Lower leg skin (tissue), 4 donors: ENCODE measurements around the gene ZC3H7A. TPM values are rescaled to one million over a fixed set of nuclear protein-coding genes. Genes with fewer than 3 reads are reported as not detected.

Source experiments
- DNase-seq, 2 donors: peaks; one replicate each; pipeline ENCODE4 v3.0.0-alpha.2; 2019; ENCODE audit warnings: low spot score in 2 of 2
- H3K4me3 ChIP-seq: fragments of 200-600 bp; sonication (generic); 2 replicates; pipeline ENCODE4 v1.5.1; 2017; ENCODE audit warnings: mild to moderate bottlenecking, low read depth; ENCODE audit not compliant: poor library complexity, severe bottlenecking
- POLR2A ChIP-seq, 2 donors: fragments of 450-650 bp; IDR thresholded peaks; one replicate each; pipeline ENCODE4 v1.6.1; 2016 to 2017; ENCODE audit warnings: antibody characterized with exemption in 2 of 2, mild to moderate bottlenecking in 1 of 2, moderate library complexity in 1 of 2
- whole genome bisulfite sequencing, 2 donors: methylation state at CpG; one replicate each; pipeline ENCODE4 v1.1.5; 2018; 5-methylcytosine and 5-hydroxymethylcytosine counted together
- intact Hi-C: fragments of 100-400 bp; cut with DNase I; formaldehyde crosslinking; loops from one replicate; pipeline ENCODE4 v1.15.0; 2023; ENCODE audit warnings: low total_unique reads
- total RNA-seq, 4 donors: library from RNA; depleted of rRNA; stranded (reverse); fragments of >200 nt; gene quantifications; one replicate each; pipeline ENCODE4 v1.1.0, GENCODE V29; 2016
- TF ChIP-seq, protein P1 (sequence below), 3 donors: fragments of 450-650 bp; IDR thresholded peaks; one replicate each; pipeline ENCODE4 v1.5.1; 2016; ENCODE audit warnings: antibody characterized with exemption in 3 of 3, mild to moderate bottlenecking in 3 of 3, moderate library complexity in 2 of 3

The ZC3H7A gene
- total RNA-seq, 4 donors from 2014 or later: 22.0 to 46.6 (median 31.3) TPM

GRCh38 chr16:11717811-11718210, 79.2 kb downstream of the ZC3H7A start:
- DNase-seq: no peak
- H3K4me3 ChIP-seq: no peak overlapping the region
- TF ChIP-seq, protein P1, sequence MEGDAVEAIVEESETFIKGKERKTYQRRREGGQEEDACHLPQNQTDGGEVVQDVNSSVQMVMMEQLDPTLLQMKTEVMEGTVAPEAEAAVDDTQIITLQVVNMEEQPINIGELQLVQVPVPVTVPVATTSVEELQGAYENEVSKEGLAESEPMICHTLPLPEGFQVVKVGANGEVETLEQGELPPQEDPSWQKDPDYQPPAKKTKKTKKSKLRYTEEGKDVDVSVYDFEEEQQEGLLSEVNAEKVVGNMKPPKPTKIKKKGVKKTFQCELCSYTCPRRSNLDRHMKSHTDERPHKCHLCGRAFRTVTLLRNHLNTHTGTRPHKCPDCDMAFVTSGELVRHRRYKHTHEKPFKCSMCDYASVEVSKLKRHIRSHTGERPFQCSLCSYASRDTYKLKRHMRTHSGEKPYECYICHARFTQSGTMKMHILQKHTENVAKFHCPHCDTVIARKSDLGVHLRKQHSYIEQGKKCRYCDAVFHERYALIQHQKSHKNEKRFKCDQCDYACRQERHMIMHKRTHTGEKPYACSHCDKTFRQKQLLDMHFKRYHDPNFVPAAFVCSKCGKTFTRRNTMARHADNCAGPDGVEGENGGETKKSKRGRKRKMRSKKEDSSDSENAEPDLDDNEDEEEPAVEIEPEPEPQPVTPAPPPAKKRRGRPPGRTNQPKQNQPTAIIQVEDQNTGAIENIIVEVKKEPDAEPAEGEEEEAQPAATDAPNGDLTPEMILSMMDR (IDR thresholded peaks at IDR 0.05): no peak
- intact Hi-C loops: loop anchor here (10.0 kb wide), 2 partner anchors 183 to 753 kb away; no protein-coding TSS in a partner anchor
- 79 to 85% methylated on average over 5 of the region's 5 CpGs for WGBS, 2 donors

- no peak for DNase-seq
- intact Hi-C loops: loop anchor here (10.0 kb wide), 2 partner anchors 182 to 752 kb away; no protein-coding TSS in a partner anchor
- TF ChIP-seq, protein P1 (IDR thresholded peaks at IDR 0.05): no peak
- no peak for TF ChIP-seq POLR2A (IDR thresholded peaks at IDR 0.05)
- no peak overlapping the region for H3K4me3 ChIP-seq
These were observed 80.7 kb downstream of the ZC3H7A start for GRCh38 chr16:11716336-11716735.

DNA sequence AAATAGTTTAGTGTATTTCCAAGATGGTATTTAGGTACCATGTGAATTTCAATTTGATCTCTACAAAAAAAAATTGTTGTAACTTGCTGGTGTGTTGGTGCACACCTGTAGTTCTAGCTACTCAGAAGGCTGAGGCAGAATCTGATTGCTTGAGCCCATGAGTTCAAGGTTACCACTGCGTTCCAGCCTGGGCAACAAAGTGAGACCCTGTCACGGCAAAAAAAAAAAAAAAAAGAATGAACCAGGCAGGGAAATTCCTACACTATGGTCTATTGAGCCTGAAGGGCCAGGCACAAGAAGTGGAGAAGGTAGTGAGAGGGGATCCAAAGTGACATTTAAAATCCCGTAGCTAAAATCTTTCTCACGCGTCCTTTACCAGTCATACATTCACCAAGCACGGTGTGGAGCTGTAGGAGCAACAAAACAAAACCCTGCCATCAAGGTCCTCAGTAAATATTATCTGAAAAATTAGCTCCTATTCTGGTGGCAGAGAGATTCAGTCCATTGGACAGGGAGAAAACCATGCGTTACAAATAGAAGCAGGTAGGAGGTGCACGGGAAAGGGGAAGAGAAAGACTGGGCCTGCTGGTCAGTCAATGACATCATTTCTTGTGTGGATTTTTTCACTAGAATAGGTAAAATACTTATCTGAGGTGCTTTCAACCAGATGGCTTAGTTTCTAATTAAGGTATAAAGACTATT, 81.7 kb downstream of the ZC3H7A start:
- 89 to 92% methylated on average over 8 of the region's 8 CpGs for WGBS, 2 donors
- TF ChIP-seq, protein P1 (IDR thresholded peaks at IDR 0.05): no peak
- no peak for TF ChIP-seq POLR2A (IDR thresholded peaks at IDR 0.05)
- H3K4me3 ChIP-seq: no peak overlapping the region
- DNase-seq: no peak
- intact Hi-C loops: loop anchor here (10.0 kb wide), 2 partner anchors 181 to 751 kb away; no protein-coding TSS in a partner anchor

DNA sequence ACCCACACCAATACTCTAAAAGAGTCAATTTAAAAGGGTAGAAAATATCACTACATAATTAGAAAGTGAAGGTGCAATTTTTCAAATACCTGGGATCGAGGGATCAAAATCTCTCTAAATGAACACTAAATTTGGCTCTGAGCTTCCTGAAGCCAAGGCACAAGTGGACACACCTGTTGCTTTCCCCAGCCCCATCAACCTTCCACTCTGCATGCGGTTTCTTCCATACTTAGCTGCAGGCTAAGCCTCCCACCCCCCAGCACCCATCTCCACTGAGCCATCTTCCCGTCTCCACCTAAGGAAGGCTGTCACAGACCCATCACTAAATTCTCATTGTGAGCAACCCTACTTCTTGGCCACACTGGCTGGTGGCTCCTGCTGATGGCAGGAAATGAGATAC, 84.9 kb downstream of the ZC3H7A start:
- no peak overlapping the region for H3K4me3 ChIP-seq
- TF ChIP-seq, protein P1 (IDR thresholded peaks at IDR 0.05): no peak
- TF ChIP-seq POLR2A (IDR thresholded peaks at IDR 0.05): no peak
- intact Hi-C loops: loop anchor here (5.0 to 10.0 kb wide), 3 partner anchors 177 to 747 kb away; no protein-coding TSS in a partner anchor
- 90 to 98% methylated on average over 3 of the region's 3 CpGs for WGBS, 2 donors
- DNase-seq: no peak

- DNase-seq: no peak
- 91 to 94% methylated on average over 4 of the region's 4 CpGs for whole genome bisulfite sequencing, 2 donors
- intact Hi-C loops: loop anchor here (5.0 to 10.0 kb wide), 3 partner anchors 177 to 747 kb away; no protein-coding TSS in a partner anchor
These were observed 85.4 kb downstream of the ZC3H7A start for GRCh38 chr16:11711662-11712061.

More at GRCh38 chr16:11711662-11712061, 85.4 kb downstream of the ZC3H7A start:
- no peak for TF ChIP-seq POLR2A (IDR thresholded peaks at IDR 0.05)
- TF ChIP-seq, protein P1 (IDR thresholded peaks at IDR 0.05): no peak
- H3K4me3 ChIP-seq: no peak overlapping the region
